BJ (cell line): Measurements from ENCODE around the gene MEIOB. TPM values are rescaled to one million over a fixed set of nuclear protein-coding genes. Genes with fewer than 3 reads are reported as not detected.

Experiments used
- CTCF ChIA-PET: fragments of 350-600 bp; formaldehyde crosslinking; extraction: SDS; loops from one replicate; lab custom pipeline; 2021; ENCODE audit warnings: antibody characterized with exemption, inconsistent platforms; lab: Yijun Ruan, JAX
- POLR2A ChIA-PET: fragments of 300-600 bp; sonication (Branson Sonifier 250); formaldehyde crosslinking; extraction: SDS; loops from one replicate; lab custom pipeline; 2021; ENCODE audit warnings: antibody characterized with exemption; lab: Charles Lee
- DNase-seq: peaks from one replicate; pipeline ENCODE4 v3.0.0-alpha.2; 2011; ENCODE audit warnings: low read depth
- H3K27me3 ChIP-seq: 2 replicates; pipeline ENCODE4 v1.6.0; 2011; ENCODE audit warnings: low read length; ENCODE audit not compliant: control insufficient read depth, insufficient read depth
- H3K36me3 ChIP-seq: 2 replicates; pipeline ENCODE4 v1.5.1; 2011; ENCODE audit warnings: low read length; ENCODE audit not compliant: control insufficient read depth, insufficient read depth
- H3K4me3 ChIP-seq: 2 replicates; pipeline ENCODE4 v1.5.1; 2011; ENCODE audit warnings: low read depth, mild to moderate bottlenecking, control low read depth, low read length
- polyA plus RNA-seq: library from polyadenylated mRNA; depleted of rRNA; stranded (reverse); fragments of >200 nt; gene quantifications from 2 replicates; pipeline ENCODE4 v1.2.3, GENCODE V29; 2011
- TF ChIP-seq, protein P1 (sequence below): IDR thresholded peaks from 2 replicates; pipeline ENCODE4 v1.5.1; 2011; ENCODE audit warnings: low read depth, mild to moderate bottlenecking, control low read depth, inconsistent platforms, low read length, moderate library complexity; ENCODE audit not compliant: insufficient read depth

MEIOB gene
- polyA plus RNA-seq, 1 experiment: 0.28 TPM

GRCh38 chr16:1834096-1834495 is 37.9 kb downstream of the MEIOB start:
- no peak overlapping the region for H3K4me3 ChIP-seq
- no peaks in the 10 kb centered on the region for H3K27me3 ChIP-seq
- H3K36me3 ChIP-seq: no peaks in the 10 kb centered on the region
- no peak for DNase-seq
- CTCF ChIA-PET: no interaction called here
- TF ChIP-seq, protein P1, sequence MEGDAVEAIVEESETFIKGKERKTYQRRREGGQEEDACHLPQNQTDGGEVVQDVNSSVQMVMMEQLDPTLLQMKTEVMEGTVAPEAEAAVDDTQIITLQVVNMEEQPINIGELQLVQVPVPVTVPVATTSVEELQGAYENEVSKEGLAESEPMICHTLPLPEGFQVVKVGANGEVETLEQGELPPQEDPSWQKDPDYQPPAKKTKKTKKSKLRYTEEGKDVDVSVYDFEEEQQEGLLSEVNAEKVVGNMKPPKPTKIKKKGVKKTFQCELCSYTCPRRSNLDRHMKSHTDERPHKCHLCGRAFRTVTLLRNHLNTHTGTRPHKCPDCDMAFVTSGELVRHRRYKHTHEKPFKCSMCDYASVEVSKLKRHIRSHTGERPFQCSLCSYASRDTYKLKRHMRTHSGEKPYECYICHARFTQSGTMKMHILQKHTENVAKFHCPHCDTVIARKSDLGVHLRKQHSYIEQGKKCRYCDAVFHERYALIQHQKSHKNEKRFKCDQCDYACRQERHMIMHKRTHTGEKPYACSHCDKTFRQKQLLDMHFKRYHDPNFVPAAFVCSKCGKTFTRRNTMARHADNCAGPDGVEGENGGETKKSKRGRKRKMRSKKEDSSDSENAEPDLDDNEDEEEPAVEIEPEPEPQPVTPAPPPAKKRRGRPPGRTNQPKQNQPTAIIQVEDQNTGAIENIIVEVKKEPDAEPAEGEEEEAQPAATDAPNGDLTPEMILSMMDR: no peak
- POLR2A ChIA-PET: no interaction called here

- ChIA-PET POLR2A (no interaction called here), CTCF (no interaction called here)
- no peak overlapping the region for H3K4me3 ChIP-seq
- no peaks in the 10 kb centered on the region for H3K36me3 ChIP-seq
- H3K27me3 ChIP-seq: no peaks in the 10 kb centered on the region
- no peak for DNase-seq
- TF ChIP-seq, protein P1: no peak
Observed at GRCh38 chr16:1832838-1833454, 39.0 kb downstream of the MEIOB start.

DNA sequence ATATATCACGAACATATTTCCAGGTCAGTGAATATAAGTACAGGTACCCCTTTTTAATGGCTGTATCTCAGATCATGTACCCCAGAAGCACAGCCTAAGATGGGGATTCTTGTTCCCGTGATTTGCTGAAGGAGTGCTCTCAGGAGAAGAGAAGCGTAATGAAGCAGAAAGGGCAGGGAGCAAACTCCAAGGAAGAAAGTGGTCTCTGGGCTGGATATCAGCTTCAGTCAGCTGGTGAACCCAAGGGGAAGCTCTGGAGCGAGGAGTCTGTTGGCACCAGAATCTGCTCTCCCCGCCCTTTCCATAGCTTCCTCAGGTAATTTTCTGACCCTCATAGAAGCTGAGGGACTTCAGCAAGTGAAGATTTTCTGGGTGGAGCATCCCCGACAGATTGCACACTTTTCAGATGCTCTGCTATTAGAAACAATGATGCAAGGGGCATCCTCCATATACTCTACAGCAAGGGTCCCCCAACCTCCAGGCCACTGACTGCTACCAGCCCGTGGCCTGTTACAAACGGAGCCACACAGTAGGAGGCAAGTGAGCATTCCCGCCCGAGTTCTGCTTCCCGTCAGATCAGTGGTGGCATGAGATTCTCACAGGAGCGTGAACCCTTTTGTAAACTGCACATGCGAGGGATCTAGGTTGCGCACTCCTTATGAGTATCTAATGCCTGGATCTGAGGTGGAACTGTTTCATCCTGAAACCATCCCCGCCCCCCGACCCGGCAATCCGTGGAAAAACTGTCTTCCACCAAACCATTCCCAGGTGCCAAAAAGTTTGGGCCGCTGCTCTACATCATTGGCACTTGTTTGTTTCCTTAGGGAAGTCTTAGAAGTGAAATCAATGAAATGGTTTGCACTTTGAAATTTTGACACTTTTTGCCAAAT is 40.5 kb downstream of the MEIOB start:
- DNase-seq: no peak
- no peaks in the 10 kb centered on the region for H3K36me3 ChIP-seq
- TF ChIP-seq, protein P1: no peak
- no peak overlapping the region for H3K4me3 ChIP-seq
- no peaks in the 10 kb centered on the region for H3K27me3 ChIP-seq
- POLR2A ChIA-PET: no interaction called here
- CTCF ChIA-PET: interaction anchor here (1.3 kb wide), 1 partner anchor 33 kb away, joined by 3 read pairs; no protein-coding TSS in a partner anchor

DNA sequence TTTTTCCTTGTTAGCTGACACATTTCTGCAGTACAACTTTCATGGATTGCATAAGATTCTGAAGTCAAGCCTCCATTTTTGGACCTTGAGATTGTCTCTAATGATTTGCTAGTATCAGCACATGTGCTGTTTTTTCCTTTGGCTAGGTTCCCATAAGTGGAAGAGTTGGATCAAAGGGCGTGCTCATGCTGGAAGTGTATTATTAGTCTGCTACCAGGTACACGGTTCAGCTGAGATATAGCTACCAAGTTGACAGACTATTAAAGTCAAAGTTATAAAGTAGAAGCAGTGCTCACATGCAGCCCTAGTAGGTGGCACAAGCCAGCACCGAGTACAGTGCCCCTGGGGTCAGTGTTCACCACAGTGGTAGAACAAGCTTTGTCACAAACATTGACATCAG is 41.8 kb downstream of the MEIOB start:
- no peak for DNase-seq
- Histone ChIP-seq H3K4me3 (no peak overlapping the region), H3K27me3 (no peaks in the 10 kb centered on the region), H3K36me3 (no peaks in the 10 kb centered on the region)
- ChIA-PET CTCF (interaction anchor here (0.6 to 1.9 kb wide), 3 partner anchors 17 to 30 kb away, joined by 3 to 5 read pairs (median 3); no protein-coding TSS in a partner anchor), POLR2A (no interaction called here)
- TF ChIP-seq, protein P1: no peak
